OCI-LY1 (cell line): ENCODE results near the gene EVI5L.

Source experiments
- H2AFZ ChIP-seq: fragments of 200-600 bp; sonication (generic), shearing (Covaris generic); 2 replicates; pipeline ENCODE4 v1.6.0; 2014; ENCODE audit warnings: antibody characterized with exemption, mild to moderate bottlenecking, low read length
- H3F3A ChIP-seq: fragments of 200-600 bp; sonication (generic), shearing (Covaris generic); 2 replicates; pipeline ENCODE4 v1.6.0; 2014; ENCODE audit warnings: mild to moderate bottlenecking, antibody characterized with exemption, low read length, moderate library complexity; ENCODE audit not compliant: insufficient read depth
- H3K27ac ChIP-seq: fragments of 200-600 bp; sonication (generic); 2 replicates; pipeline ENCODE4 v1.5.1; 2014; ENCODE audit warnings: low read length, mixed run types, mild to moderate bottlenecking, low read depth; ENCODE audit not compliant: poor library complexity, severe bottlenecking
- H3K27me3 ChIP-seq: fragments of 200-600 bp; sonication (generic); 2 replicates; pipeline ENCODE4 v1.6.0; 2014; ENCODE audit warnings: antibody characterized with exemption, mild to moderate bottlenecking, low read length, moderate library complexity; ENCODE audit not compliant: insufficient read depth
- H3K36me3 ChIP-seq: fragments of 200-600 bp; sonication (generic); 2 replicates; pipeline ENCODE4 v1.6.1; 2014; ENCODE audit warnings: mild to moderate bottlenecking, antibody characterized with exemption, low read length, moderate library complexity, mixed read lengths; ENCODE audit not compliant: insufficient read depth
- H3K4me1 ChIP-seq: fragments of 200-600 bp; sonication (generic); 2 replicates; pipeline ENCODE4 v1.5.1; 2014; ENCODE audit warnings: mild to moderate bottlenecking, low read length, moderate library complexity; ENCODE audit not compliant: insufficient read depth, severe bottlenecking
- H3K4me2 ChIP-seq: fragments of 200-600 bp; sonication (generic), shearing (Covaris generic); 2 replicates; pipeline ENCODE4 v1.6.1; 2014; ENCODE audit warnings: low read length
- H3K4me3 ChIP-seq: fragments of 200-600 bp; sonication (generic); 2 replicates; pipeline ENCODE4 v1.5.1; 2014; ENCODE audit warnings: low read length, low read depth, mild to moderate bottlenecking, mixed read lengths; ENCODE audit not compliant: poor library complexity, severe bottlenecking
- H3K79me2 ChIP-seq: fragments of 200-600 bp; shearing (Covaris generic); 2 replicates; pipeline ENCODE4 v1.6.1; 2016; ENCODE audit warnings: mixed run types, low read length, mixed read lengths; ENCODE audit not compliant: insufficient read depth
- H3K9ac ChIP-seq: fragments of 200-600 bp; sonication (generic), shearing (Covaris generic); 2 replicates; pipeline ENCODE4 v1.6.1; 2014; ENCODE audit warnings: mild to moderate bottlenecking, low read length, mixed read lengths
- H3K9me2 ChIP-seq: fragments of 200-600 bp; sonication (generic), shearing (Covaris generic); 2 replicates; pipeline ENCODE4 v1.6.1; 2014; ENCODE audit warnings: low read depth, mild to moderate bottlenecking, low read length, mixed read lengths
- H3K9me3 ChIP-seq: fragments of 200-600 bp; shearing (Covaris generic); 2 replicates; pipeline ENCODE4 v1.6.1; 2014; ENCODE audit warnings: low read length, mixed read lengths
- H4K20me1 ChIP-seq: fragments of 200-600 bp; sonication (generic), shearing (Covaris generic); 2 replicates; pipeline ENCODE4 v1.6.0; 2016; ENCODE audit warnings: mild to moderate bottlenecking, low read length; ENCODE audit not compliant: insufficient read depth
- EZH2 ChIP-seq: fragments of 200-600 bp; sonication (generic), shearing (Covaris generic); IDR thresholded peaks from 2 replicates; pipeline ENCODE4 v1.8.0; 2017; ENCODE audit warnings: borderline replicate concordance, mixed run types, mild to moderate bottlenecking, antibody characterized with exemption, low read length, moderate library complexity, mixed read lengths
- TF ChIP-seq, protein P1 (sequence below): fragments of 200-600 bp; sonication (generic), shearing (Covaris generic); IDR thresholded peaks from 2 replicates; pipeline ENCODE4 v1.5.1; 2017; ENCODE audit warnings: mild to moderate bottlenecking, antibody characterized with exemption, low read length, moderate library complexity, mixed read lengths

Gene EVI5L

DNA sequence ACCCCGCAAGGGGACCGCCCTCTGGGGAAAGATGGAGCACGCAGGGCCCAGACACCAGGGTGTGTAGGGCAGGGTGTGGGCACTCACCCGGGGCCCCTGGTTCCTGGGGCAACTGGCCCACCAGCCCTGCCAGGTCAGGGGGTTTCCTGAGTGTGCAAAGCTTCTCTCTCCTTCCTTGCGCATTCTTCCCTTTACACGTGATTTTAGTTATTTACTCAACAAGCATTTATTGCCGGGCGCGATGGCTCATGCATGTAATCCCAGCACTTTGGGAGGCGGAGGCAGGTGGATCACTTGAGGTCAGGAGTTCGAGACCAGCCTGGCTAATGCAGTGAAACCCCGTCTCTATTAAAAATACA is 23.7 kb downstream of the EVI5L start:
- Histone ChIP-seq H3K27me3 (peaks cover 14% of the 10 kb centered on the region; the same call in 1 of the 2 replicates), H3K36me3 (no peaks in the 10 kb centered on the region), H3K9me3 (no peaks in the 10 kb centered on the region), H3K27ac (no peak overlapping the region), H3K4me3 (no peak overlapping the region), H3K79me2 (no peaks in the 10 kb centered on the region), H3K4me2 (no peak overlapping the region), H3K9me2 (no peaks in the 10 kb centered on the region), H3F3A (no peaks in the 10 kb centered on the region), H3K4me1 (peaks cover 8% of the 10 kb centered on the region), H3K9ac (no peak overlapping the region), H4K20me1 (no peaks in the 10 kb centered on the region), H2AFZ (no peak overlapping the region)
- TF ChIP-seq EZH2 = no peak
- TF ChIP-seq, protein P1, sequence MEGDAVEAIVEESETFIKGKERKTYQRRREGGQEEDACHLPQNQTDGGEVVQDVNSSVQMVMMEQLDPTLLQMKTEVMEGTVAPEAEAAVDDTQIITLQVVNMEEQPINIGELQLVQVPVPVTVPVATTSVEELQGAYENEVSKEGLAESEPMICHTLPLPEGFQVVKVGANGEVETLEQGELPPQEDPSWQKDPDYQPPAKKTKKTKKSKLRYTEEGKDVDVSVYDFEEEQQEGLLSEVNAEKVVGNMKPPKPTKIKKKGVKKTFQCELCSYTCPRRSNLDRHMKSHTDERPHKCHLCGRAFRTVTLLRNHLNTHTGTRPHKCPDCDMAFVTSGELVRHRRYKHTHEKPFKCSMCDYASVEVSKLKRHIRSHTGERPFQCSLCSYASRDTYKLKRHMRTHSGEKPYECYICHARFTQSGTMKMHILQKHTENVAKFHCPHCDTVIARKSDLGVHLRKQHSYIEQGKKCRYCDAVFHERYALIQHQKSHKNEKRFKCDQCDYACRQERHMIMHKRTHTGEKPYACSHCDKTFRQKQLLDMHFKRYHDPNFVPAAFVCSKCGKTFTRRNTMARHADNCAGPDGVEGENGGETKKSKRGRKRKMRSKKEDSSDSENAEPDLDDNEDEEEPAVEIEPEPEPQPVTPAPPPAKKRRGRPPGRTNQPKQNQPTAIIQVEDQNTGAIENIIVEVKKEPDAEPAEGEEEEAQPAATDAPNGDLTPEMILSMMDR = no peak

DNA sequence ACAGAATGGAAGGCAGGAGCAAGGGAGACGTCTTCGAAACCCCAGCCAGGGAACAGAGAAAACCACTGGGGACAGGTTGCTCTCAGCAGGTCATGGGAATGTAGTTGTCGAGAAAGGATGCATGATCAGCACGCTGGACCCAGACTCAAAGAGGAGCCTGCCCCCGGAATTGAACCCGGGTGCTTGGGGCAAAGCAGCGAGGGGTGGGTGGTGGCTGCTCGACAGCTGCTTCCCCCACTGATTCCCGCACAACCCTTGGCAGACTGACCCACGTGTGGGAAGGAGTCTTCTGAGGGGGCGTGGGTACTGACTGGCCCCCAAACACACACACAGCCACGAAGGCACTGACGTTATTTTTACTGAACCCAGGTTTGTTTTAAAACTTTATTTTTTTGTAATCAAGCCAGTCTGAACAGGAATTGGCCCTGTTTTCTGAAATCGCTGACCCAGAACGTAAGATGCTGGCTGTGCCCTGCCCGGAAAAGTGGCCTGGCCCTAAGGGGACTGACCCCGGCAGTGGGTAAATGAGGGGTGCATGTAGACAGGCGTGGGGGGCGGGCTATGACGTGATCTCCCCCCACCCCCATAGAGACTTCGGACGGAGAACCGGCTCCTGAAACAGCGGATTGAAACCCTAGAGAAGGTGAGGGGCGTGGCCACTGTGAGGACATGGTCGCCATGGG is 25.5 kb downstream of the EVI5L start:
- H3K4me3 ChIP-seq = no peak overlapping the region
- no peak for TF ChIP-seq EZH2
- TF ChIP-seq, protein P1 = no peak
- no peak overlapping the region for H3K27ac ChIP-seq
- no peak overlapping the region for H2AFZ ChIP-seq
- H3K4me2 ChIP-seq = no peak overlapping the region
- no peaks in the 10 kb centered on the region for H3F3A ChIP-seq
- no peak overlapping the region for H3K9ac ChIP-seq
- H4K20me1 ChIP-seq = no peaks in the 10 kb centered on the region
- H3K9me3 ChIP-seq = no peaks in the 10 kb centered on the region
- no peaks in the 10 kb centered on the region for H3K9me2 ChIP-seq
- H3K27me3 ChIP-seq = peaks cover 14% of the 10 kb centered on the region; the same call in 1 of the 2 replicates
- H3K4me1 ChIP-seq = peaks cover 8% of the 10 kb centered on the region
- no peaks in the 10 kb centered on the region for H3K36me3 ChIP-seq
- H3K79me2 ChIP-seq = no peaks in the 10 kb centered on the region

DNA sequence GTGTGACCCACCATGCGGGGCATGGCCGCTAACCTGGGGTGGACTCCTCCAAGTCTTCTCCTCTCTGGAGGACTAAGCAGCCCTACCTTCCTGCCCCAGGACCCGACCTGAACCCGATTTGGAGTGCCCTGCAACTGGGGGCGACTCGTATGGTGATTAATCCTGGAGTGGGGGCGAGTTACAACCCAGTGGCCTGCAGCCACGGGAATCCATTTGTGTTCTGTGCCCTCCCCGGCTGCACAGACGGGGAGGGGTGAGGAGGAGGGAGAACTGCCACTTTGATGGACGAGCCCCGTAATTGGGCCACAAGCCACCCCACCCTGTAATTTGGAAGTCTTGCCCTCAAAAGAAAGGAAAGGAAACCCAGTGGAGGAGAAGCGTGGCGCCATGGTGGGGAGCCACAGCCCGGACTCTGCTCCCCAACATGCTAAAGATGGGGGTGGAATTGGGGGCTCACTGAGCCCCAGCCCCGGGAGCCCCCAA is 26.1 kb downstream of the EVI5L start:
- Histone ChIP-seq H2AFZ (no peak overlapping the region), H3K27ac (no peak overlapping the region), H4K20me1 (no peaks in the 10 kb centered on the region), H3K4me3 (no peak overlapping the region), H3K27me3 (peaks cover 14% of the 10 kb centered on the region; the same call in 1 of the 2 replicates), H3K9ac (no peak overlapping the region), H3K9me2 (no peaks in the 10 kb centered on the region), H3F3A (no peaks in the 10 kb centered on the region), H3K36me3 (no peaks in the 10 kb centered on the region), H3K4me1 (peaks cover 8% of the 10 kb centered on the region), H3K9me3 (no peaks in the 10 kb centered on the region), H3K79me2 (no peaks in the 10 kb centered on the region), H3K4me2 (no peak overlapping the region)
- TF ChIP-seq, protein P1 = no peak
- TF ChIP-seq EZH2 = no peak
